ENCODE data around the gene JAZF1. TPM values are rescaled to one million over a fixed set of nuclear protein-coding genes. Genes with fewer than 3 reads are reported as not detected.

The JAZF1 gene
- total and polyA plus RNA-seq, 9 of the 15 experiments (the other 6 are each of a cell fraction or from before 2014, with no cell fraction given) = 0.04 to 0.64 (median 0.11) TPM; not detected in 3

- Histone ChIP-seq H3K9me1 (ENCODE audit: control insufficient read depth, insufficient read depth, low read length) (no peaks in the 10 kb centered on the region), H3K27ac (ENCODE audit: extremely low read depth, low read depth, low read length) (no peak overlapping the region)
- FAIRE-seq = no peak
- TF ChIP-seq ZNF511 (CRISPR knock-in tag; IDR thresholded peaks at IDR 0.05) (no peak), TAF15 (IDR thresholded peaks at IDR 0.05; ENCODE audit: low read depth, low read length) (no peak), ZSCAN29 (IDR thresholded peaks at IDR 0.05) (no peak), ZBTB5 (IDR thresholded peaks at IDR 0.05) (no peak), SP1 (CRISPR knock-in tag; IDR thresholded peaks at IDR 0.05) (no peak), RB1 (IDR thresholded peaks at IDR 0.05; ENCODE audit: low read depth) (no peak), MAFK (IDR thresholded peaks at IDR 0.05; ENCODE audit: low read length) (no peak), CBFA2T2 (conservative IDR thresholded peaks at IDR 0.05) (no peak), ZNF551 (CRISPR knock-in tag; IDR thresholded peaks at IDR 0.05) (no peak), U2AF2 (optimal IDR thresholded peaks at IDR 0.05; ENCODE audit: low read depth, low read length) (no peak), ARID4B (CRISPR knock-in tag; IDR thresholded peaks at IDR 0.05) (no peak), HMGXB4 (CRISPR knock-in tag; IDR thresholded peaks at IDR 0.05) (no peak), ZNF586 (CRISPR knock-in tag; conservative IDR thresholded peaks at IDR 0.05) (no peak), NRF1 (conservative IDR thresholded peaks at IDR 0.05 in 1 of 2, IDR thresholded peaks at IDR 0.05 in 1 of 2) (no peak)
Measured at GRCh38 chr7:27945058-27945795, 235.4 kb downstream of the JAZF1 start.

More at GRCh38 chr7:27945058-27945795, 235.4 kb downstream of the JAZF1 start:
- Histone ChIP-seq H3K4me3 (no peak overlapping the region), H3K27me3 (ENCODE audit: control insufficient read depth in 2 of 2, insufficient read depth in 2 of 2, low read length in 2 of 2) (peaks cover 14 to 46% of the 10 kb centered on the region in 2 experiments; a peak in 4 of 5 replicates), H3K4me1 (replicated peaks in 1 of 2; ENCODE audit: control insufficient read depth in 2 of 2, insufficient read depth in 2 of 2, low read length in 2 of 2) (no peaks in the 10 kb centered on the region), H2AFZ (ENCODE audit: low read depth, low read length) (no peak overlapping the region), H4K20me1 (replicated peaks; ENCODE audit: control insufficient read depth, insufficient read depth, low read length) (no peaks in the 10 kb centered on the region), H3K36me3 (ENCODE audit: control insufficient read depth, insufficient read depth, low read length) (no peaks in the 10 kb centered on the region), H3K79me2 (ENCODE audit: control insufficient read depth, insufficient read depth, low read length) (no peaks in the 10 kb centered on the region), H3K4me2 (ENCODE audit: insufficient read depth, low read length) (no peak overlapping the region), H3K9ac (ENCODE audit: insufficient read depth in 1 of 2, low read depth in 2 of 2, low read length in 2 of 2) (no peak overlapping the region), H3K9me3 (replicated peaks; ENCODE audit: control insufficient read depth, insufficient read depth, low read depth, low read length) (no peaks in the 10 kb centered on the region)
- BruUV-seq (replicated peaks) = no TSS peak
- CTCF ChIA-PET (ENCODE audit: low intra/inter-chr PET ratio) = no interaction called here
- 4% methylated on average over 10 of the region's 10 CpGs for WGBS (ENCODE audit: insufficient coverage, low coverage, missing lambda C conversion rate)
- intact Hi-C loops (cut with micrococcal nuclease) (no loop called here), in situ Hi-C loops (cut with MboI) (no loop called here)
- ATAC-seq (no peak), DNase-seq (ENCODE audit: extremely low read depth in 1 of 4, low spot score in 3 of 4) (no peak)
- POLR2A ChIA-PET = interaction anchor here (1.5 kb wide), 1 partner anchor 8 kb away, joined by 3 read pairs; no protein-coding TSS in a partner anchor

All from K562 (cell line).